Endodermal cell (in vitro differentiated cells): ENCODE data around the gene SNX6. TPM values are rescaled to one million over a fixed set of nuclear protein-coding genes. Genes with fewer than 3 reads are reported as not detected.

Source experiments
- DNase-seq: peaks from one replicate; pipeline ENCODE4 v3.0.0-alpha.2; 2017
- H3K27ac ChIP-seq: 2 replicates; pipeline ENCODE4 v1.5.1; 2013; ENCODE audit warnings: mild to moderate bottlenecking, low read depth, low read length, moderate library complexity
- H3K27me3 ChIP-seq: 2 replicates; pipeline ENCODE4 v1.6.1; 2013; ENCODE audit warnings: mild to moderate bottlenecking, low read length, moderate library complexity; ENCODE audit not compliant: insufficient read depth, control insufficient read depth, poor library complexity, severe bottlenecking
- H3K36me3 ChIP-seq: 2 replicates; pipeline ENCODE4 v1.7.0; 2013; ENCODE audit warnings: mild to moderate bottlenecking, low read length, moderate library complexity; ENCODE audit not compliant: control insufficient read depth, insufficient read depth
- H3K4me1 ChIP-seq: one replicate; pipeline ENCODE4 v1.7.0; 2013; ENCODE audit warnings: low read length; ENCODE audit not compliant: control insufficient read depth, insufficient read depth
- H3K4me3 ChIP-seq: 2 replicates; pipeline ENCODE4 v1.5.1; 2013; ENCODE audit warnings: mild to moderate bottlenecking, low read length, moderate library complexity
- H3K9ac ChIP-seq: 2 replicates; pipeline ENCODE4 v1.6.1; 2013; ENCODE audit warnings: mild to moderate bottlenecking, low read length, moderate library complexity; ENCODE audit not compliant: poor library complexity, severe bottlenecking; ENCODE audit errors: extremely low read depth
- H3K9me3 ChIP-seq: 2 replicates; pipeline ENCODE4 v1.6.1; 2013; ENCODE audit warnings: mild to moderate bottlenecking, low read length, moderate library complexity; ENCODE audit not compliant: control insufficient read depth
- H3K27ac Mint-ChIP-seq: 2 replicates; pipeline ENCODE4 v1.8.0; 2020; ENCODE audit warnings: mixed read lengths
- H3K27me3 Mint-ChIP-seq: 2 replicates; pipeline ENCODE4 v1.8.0; 2021; ENCODE audit warnings: mild to moderate bottlenecking, mixed read lengths; ENCODE audit not compliant: insufficient read depth
- H3K36me3 Mint-ChIP-seq: 2 replicates; pipeline ENCODE4 v1.8.0; 2020; ENCODE audit warnings: low read depth, mixed read lengths
- H3K4me1 Mint-ChIP-seq: 2 replicates; pipeline ENCODE4 v1.8.0; 2020; ENCODE audit warnings: mixed read lengths
- H3K4me3 Mint-ChIP-seq: 2 replicates; pipeline ENCODE4 v1.8.0; 2020; ENCODE audit warnings: mild to moderate bottlenecking, moderate library complexity, mixed read lengths
- H3K9me3 Mint-ChIP-seq: 2 replicates; pipeline ENCODE4 v1.8.0; 2020; ENCODE audit warnings: mild to moderate bottlenecking, mixed read lengths
- WGBS, 2 experiments: methylation state at CpG; one replicate each; pipeline versions ENCODE4 v1.1.5 to v1.1.7; 2013; ENCODE audit warnings: missing lambda C conversion rate in 2 of 2, mixed read lengths in 1 of 2; ENCODE audit not compliant: insufficient coverage in 1 of 2, insufficient read length in 1 of 2; 5-methylcytosine and 5-hydroxymethylcytosine counted together
- total RNA-seq, 2 donors: library from RNA; stranded (reverse); fragmentation: NEBNext Ultra II Directional in 1 of 2; extraction: Animal tissue kit (Norgen Biotek cat#: 25700) in 1 of 2; gene quantifications; 2 replicates in 1 of 2; 3 replicates in 1 of 2; pipeline ENCODE4 v1.2.1, GENCODE V29; 2021
- TF ChIP-seq, protein P1 (sequence below): fragments of 200-600 bp; sonication (generic); conservative IDR thresholded peaks from 2 replicates; pipeline ENCODE4 v1.5.0; 2021; ENCODE audit warnings: antibody characterized with exemption, mild to moderate bottlenecking

The SNX6 gene
- total RNA-seq, 2 donors from 2014 or later, result 69.6 to 73.2 TPM

DNA sequence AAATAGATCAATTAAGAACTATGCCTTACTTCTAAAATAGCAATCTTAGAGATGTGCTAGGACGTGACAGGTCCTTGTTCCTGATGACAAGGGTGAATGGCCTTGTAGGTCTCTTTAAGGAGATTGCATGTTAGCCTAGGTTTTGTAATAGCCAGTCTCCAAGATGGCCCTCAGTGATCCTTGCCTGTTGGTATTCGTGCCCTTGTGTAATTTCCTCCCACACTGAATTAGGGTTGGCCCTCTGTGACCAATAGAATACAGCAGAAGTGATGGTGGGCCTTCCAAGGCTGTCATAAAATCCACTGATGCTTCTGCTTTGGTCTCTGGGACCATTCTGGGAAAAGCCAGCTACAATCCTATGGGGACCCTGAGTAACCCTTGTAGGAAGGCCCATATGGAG is 38.2 kb upstream of the SNX6 start:
- Histone ChIP-seq H3K4me1 (no peaks in the 10 kb centered on the region), H3K27me3 (no peaks in the 10 kb centered on the region), H3K36me3 (no peaks in the 10 kb centered on the region), H3K9ac (no peak overlapping the region), H3K9me3 (no peaks in the 10 kb centered on the region), H3K4me3 (no peak overlapping the region), H3K27ac (no peak overlapping the region)
- Mint-ChIP-seq H3K9me3 (no peaks in the 10 kb centered on the region), H3K4me1 (no peaks in the 10 kb centered on the region), H3K27me3 (no peaks in the 10 kb centered on the region), H3K4me3 (no peak overlapping the region), H3K27ac (no peak overlapping the region), H3K36me3 (no peaks in the 10 kb centered on the region)
- no peak for DNase-seq
- TF ChIP-seq, protein P1, sequence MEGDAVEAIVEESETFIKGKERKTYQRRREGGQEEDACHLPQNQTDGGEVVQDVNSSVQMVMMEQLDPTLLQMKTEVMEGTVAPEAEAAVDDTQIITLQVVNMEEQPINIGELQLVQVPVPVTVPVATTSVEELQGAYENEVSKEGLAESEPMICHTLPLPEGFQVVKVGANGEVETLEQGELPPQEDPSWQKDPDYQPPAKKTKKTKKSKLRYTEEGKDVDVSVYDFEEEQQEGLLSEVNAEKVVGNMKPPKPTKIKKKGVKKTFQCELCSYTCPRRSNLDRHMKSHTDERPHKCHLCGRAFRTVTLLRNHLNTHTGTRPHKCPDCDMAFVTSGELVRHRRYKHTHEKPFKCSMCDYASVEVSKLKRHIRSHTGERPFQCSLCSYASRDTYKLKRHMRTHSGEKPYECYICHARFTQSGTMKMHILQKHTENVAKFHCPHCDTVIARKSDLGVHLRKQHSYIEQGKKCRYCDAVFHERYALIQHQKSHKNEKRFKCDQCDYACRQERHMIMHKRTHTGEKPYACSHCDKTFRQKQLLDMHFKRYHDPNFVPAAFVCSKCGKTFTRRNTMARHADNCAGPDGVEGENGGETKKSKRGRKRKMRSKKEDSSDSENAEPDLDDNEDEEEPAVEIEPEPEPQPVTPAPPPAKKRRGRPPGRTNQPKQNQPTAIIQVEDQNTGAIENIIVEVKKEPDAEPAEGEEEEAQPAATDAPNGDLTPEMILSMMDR, result no peak
- WGBS, 2 experiments, result 80 to 86% methylated on average over 2 of the region's 2 CpGs

DNA sequence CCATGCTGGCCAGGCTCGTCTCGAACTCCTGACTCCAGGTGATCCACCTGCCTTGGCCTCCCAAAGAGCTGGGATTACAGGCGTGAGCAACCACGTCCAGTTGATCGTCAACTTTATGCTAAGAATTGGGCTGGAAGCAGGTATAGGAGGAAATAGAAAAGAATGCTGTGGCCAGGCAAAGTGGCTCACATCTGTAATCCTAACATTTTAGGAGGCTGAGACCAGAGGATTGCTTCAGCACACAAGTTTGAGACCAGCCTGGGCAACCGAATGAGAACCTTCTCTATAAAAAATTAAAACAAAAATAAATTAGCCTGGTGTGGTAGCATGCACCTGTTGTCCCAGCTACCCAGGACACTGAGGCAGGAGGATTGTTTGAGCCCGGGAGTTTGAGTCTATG is 37.1 kb upstream of the SNX6 start:
- H3K27ac ChIP-seq, result no peak overlapping the region
- Mint-ChIP-seq H3K4me1 (no peaks in the 10 kb centered on the region), H3K36me3 (no peaks in the 10 kb centered on the region), H3K27me3 (no peaks in the 10 kb centered on the region), H3K9me3 (no peaks in the 10 kb centered on the region), H3K27ac (no peak overlapping the region), H3K4me3 (no peak overlapping the region)
- H3K9me3 ChIP-seq, result no peaks in the 10 kb centered on the region
- 86 to 95% methylated on average over 4 to 7 of the region's 7 CpGs for WGBS, 2 experiments
- H3K36me3 ChIP-seq, result no peaks in the 10 kb centered on the region
- H3K4me3 ChIP-seq, result no peak overlapping the region
- H3K4me1 ChIP-seq, result no peaks in the 10 kb centered on the region
- no peaks in the 10 kb centered on the region for H3K27me3 ChIP-seq
- TF ChIP-seq, protein P1, result no peak
- no peak for DNase-seq
- no peak overlapping the region for H3K9ac ChIP-seq

DNA sequence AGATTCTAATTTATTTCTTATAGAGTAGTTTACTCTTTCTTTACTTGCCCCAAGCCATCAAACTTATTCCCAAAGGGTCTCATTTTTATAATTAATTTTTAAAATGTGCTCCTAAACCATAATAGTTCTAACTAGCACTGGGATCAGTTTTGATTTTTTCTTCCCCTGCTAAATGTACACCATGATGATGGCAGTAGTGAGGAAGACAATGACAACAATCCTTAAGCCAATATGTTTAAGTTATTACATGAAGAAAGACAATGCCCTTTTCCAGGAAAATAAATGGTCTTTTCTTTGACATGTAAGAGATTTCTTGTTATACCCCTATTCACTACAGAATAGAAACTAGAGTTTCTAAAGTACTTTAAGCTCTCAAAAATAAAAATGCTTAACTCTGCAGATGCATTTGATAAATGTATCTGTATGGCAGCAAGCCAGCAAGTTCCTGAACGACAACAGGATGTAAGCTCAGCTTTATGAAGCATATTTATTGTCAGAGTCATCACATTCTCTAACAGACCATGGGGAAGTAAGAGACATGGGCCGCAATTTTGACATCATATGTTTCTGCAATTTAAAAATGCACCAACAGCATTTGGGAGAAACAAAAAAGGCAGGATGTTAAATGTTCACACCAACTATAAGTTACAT is 36.0 kb upstream of the SNX6 start:
- H3K4me1 Mint-ChIP-seq, result no peaks in the 10 kb centered on the region
- H3K27ac ChIP-seq, result no peak overlapping the region

More for the DNA sequence above, 36.0 kb upstream of the SNX6 start:
- Histone ChIP-seq H3K9me3 (no peaks in the 10 kb centered on the region), H3K9ac (no peak overlapping the region), H3K36me3 (no peaks in the 10 kb centered on the region), H3K4me1 (no peaks in the 10 kb centered on the region), H3K4me3 (no peak overlapping the region), H3K27me3 (no peaks in the 10 kb centered on the region)
- TF ChIP-seq, protein P1, result no peak
- peaks cover under 1% of the 10 kb centered on the region for H3K27me3 Mint-ChIP-seq
- H3K4me3 Mint-ChIP-seq, result no peak overlapping the region
- no peak for DNase-seq
- WGBS, 2 experiments, result 84 to 90% methylated on average over 2 of the region's 2 CpGs
- no peaks in the 10 kb centered on the region for H3K9me3 Mint-ChIP-seq
- H3K36me3 Mint-ChIP-seq, result no peaks in the 10 kb centered on the region
- H3K27ac Mint-ChIP-seq, result peak overlapping the region; percentile 40
